HG03342 (cell line): Measurements from ENCODE around the gene NXT1.
"Not testable (repeated sequence)": the region's sequence is repeated elsewhere in the genome, so short reads cannot be mapped to it uniquely, and the experiment has no call there.

Source experiments
- ATAC-seq: cut with Tn5 transposase; IDR thresholded peaks from one replicate; pipeline ENCODE4 v1.9.1; 2021; ENCODE audit warnings: mild to moderate bottlenecking, moderate library complexity; ENCODE audit not compliant: unreplicated experiment

The NXT1 gene

GRCh38 chr20:23350196-23350903, at the start of gene NXT1:
Gene NXT1 (plus strand): TSS chr20:23350791. CDS start chr20:23354042, 3,251 bp downstream.
- peak; percentile 80 for ATAC-seq

GRCh38 chr20:23301436-23302050, 49.0 kb upstream of the NXT1 start:
- ATAC-seq: no peak

GRCh38 chr20:23302386-23302785, 48.2 kb upstream of the NXT1 start:
- ATAC-seq: no peak

GRCh38 chr20:23302801-23303200, 47.8 kb upstream of the NXT1 start:
- ATAC-seq: no peak

GRCh38 chr20:23303325-23304102, 47.1 kb upstream of the NXT1 start:
- ATAC-seq: no peak

GRCh38 chr20:23304616-23305015, 46.0 kb upstream of the NXT1 start:
- ATAC-seq: no peak

GRCh38 chr20:23305098-23305497, 45.5 kb upstream of the NXT1 start:
- ATAC-seq: no peak

GRCh38 chr20:23307393-23307792, 43.2 kb upstream of the NXT1 start:
- not testable (repeated sequence) for ATAC-seq

GRCh38 chr20:23308024-23308423, 42.6 kb upstream of the NXT1 start:
- no peak for ATAC-seq

- ATAC-seq: no peak
Measured at GRCh38 chr20:23308908-23309307, 41.7 kb upstream of the NXT1 start.

GRCh38 chr20:23309781-23310180, 40.8 kb upstream of the NXT1 start:
- no peak for ATAC-seq

- no peak for ATAC-seq
Measured at GRCh38 chr20:23311947-23312506, 38.6 kb upstream of the NXT1 start.

- ATAC-seq: no peak
Measured at GRCh38 chr20:23313271-23313670, 37.3 kb upstream of the NXT1 start.

GRCh38 chr20:23314699-23315098, 35.9 kb upstream of the NXT1 start:
- no peak for ATAC-seq

- ATAC-seq: no peak
Measured at GRCh38 chr20:23315099-23315498, 35.5 kb upstream of the NXT1 start.

GRCh38 chr20:23316626-23317025, 34.0 kb upstream of the NXT1 start:
- no peak for ATAC-seq

GRCh38 chr20:23317081-23317480, 33.5 kb upstream of the NXT1 start:
- ATAC-seq: no peak

GRCh38 chr20:23318347-23318746, 32.2 kb upstream of the NXT1 start:
- ATAC-seq: no peak

GRCh38 chr20:23320317-23320716, 30.3 kb upstream of the NXT1 start:
- ATAC-seq: no peak

GRCh38 chr20:23325107-23325506, 25.5 kb upstream of the NXT1 start:
- no peak for ATAC-seq

GRCh38 chr20:23326774-23327173, 23.8 kb upstream of the NXT1 start:
- no peak for ATAC-seq
